RWPE2 (cell line): Measurements from ENCODE around the gene ZNF331.

ENCODE experiments used
- ATAC-seq: fragments of 200-7000 bp; cut with Tn5 transposase; 3 replicates; pipeline ENCODE4 v1.9.1; 2021; ENCODE audit warnings: low read depth
- DNase-seq: peaks from one replicate; pipeline ENCODE4 v3.0.0-alpha.2; 2020; ENCODE audit warnings: low spot score
- H3K27ac ChIP-seq: fragments of 450-650 bp; 2 replicates; pipeline ENCODE4 v1.5.1; 2017; ENCODE audit warnings: mild to moderate bottlenecking; ENCODE audit not compliant: poor library complexity, severe bottlenecking
- H3K27me3 ChIP-seq: fragments of 250-450 bp; sonication (Bioruptor Pico); 2 replicates; pipeline ENCODE4 v1.5.1; 2021; ENCODE audit warnings: mild to moderate bottlenecking, moderate library complexity; ENCODE audit not compliant: insufficient read depth, poor library complexity, severe bottlenecking
- H3K36me3 ChIP-seq: fragments of 250-450 bp; sonication (Bioruptor Pico); 2 replicates; pipeline ENCODE4 v1.5.1; 2020; ENCODE audit warnings: low read depth, mild to moderate bottlenecking, moderate library complexity
- H3K4me1 ChIP-seq: fragments of 250-450 bp; sonication (Bioruptor Pico); 2 replicates; pipeline ENCODE4 v1.5.1; 2021; ENCODE audit warnings: mild to moderate bottlenecking, moderate library complexity; ENCODE audit not compliant: insufficient read depth, poor library complexity, severe bottlenecking
- H3K4me3 ChIP-seq: fragments of 250-450 bp; sonication (Bioruptor Pico); 2 replicates; pipeline ENCODE4 v1.5.1; 2021; ENCODE audit warnings: mild to moderate bottlenecking, moderate library complexity; ENCODE audit not compliant: severe bottlenecking
- H3K9me3 ChIP-seq: fragments of 250-450 bp; sonication (Bioruptor Pico); 2 replicates; pipeline ENCODE4 v1.5.1; 2021; ENCODE audit warnings: mild to moderate bottlenecking, moderate library complexity; ENCODE audit not compliant: severe bottlenecking
- TF ChIP-seq, protein P1 (sequence below): fragments of 450-650 bp; IDR thresholded peaks from one replicate; pipeline ENCODE4 v1.5.1; 2017; ENCODE audit warnings: mild to moderate bottlenecking, moderate library complexity; ENCODE audit not compliant: poor library complexity, severe bottlenecking

Gene ZNF331

DNA sequence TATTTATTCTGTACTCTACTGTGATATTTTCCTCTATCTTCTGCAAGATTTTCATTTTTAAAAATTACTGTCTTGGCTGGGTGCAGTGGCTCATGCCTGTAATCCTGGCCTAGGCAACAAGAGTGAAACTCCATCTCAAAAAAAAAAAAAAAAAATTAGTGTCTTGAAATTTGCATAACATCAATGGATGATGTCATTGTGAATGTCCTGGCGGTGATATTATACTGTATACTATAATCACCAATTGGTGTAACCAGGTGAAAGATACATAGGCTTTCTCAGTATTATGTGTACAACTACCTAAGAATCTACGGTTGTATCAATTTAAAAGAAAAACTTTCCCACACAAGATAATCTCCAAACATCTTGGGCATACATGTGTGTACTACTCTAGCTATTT, 15.2 kb downstream of the ZNF331 start:
- TF ChIP-seq, protein P1, sequence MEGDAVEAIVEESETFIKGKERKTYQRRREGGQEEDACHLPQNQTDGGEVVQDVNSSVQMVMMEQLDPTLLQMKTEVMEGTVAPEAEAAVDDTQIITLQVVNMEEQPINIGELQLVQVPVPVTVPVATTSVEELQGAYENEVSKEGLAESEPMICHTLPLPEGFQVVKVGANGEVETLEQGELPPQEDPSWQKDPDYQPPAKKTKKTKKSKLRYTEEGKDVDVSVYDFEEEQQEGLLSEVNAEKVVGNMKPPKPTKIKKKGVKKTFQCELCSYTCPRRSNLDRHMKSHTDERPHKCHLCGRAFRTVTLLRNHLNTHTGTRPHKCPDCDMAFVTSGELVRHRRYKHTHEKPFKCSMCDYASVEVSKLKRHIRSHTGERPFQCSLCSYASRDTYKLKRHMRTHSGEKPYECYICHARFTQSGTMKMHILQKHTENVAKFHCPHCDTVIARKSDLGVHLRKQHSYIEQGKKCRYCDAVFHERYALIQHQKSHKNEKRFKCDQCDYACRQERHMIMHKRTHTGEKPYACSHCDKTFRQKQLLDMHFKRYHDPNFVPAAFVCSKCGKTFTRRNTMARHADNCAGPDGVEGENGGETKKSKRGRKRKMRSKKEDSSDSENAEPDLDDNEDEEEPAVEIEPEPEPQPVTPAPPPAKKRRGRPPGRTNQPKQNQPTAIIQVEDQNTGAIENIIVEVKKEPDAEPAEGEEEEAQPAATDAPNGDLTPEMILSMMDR, result no peak
- Histone ChIP-seq H3K27ac (no peak overlapping the region), H3K4me1 (peaks cover 10% of the 10 kb centered on the region), H3K4me3 (no peak overlapping the region), H3K9me3 (no peaks in the 10 kb centered on the region), H3K36me3 (0 out of 2 replicates have a peak, but pooled peaks cover 11% of the 10 kb centered on the region), H3K27me3 (no peaks in the 10 kb centered on the region)
- DNase-seq (no peak), ATAC-seq (no peak)

DNA sequence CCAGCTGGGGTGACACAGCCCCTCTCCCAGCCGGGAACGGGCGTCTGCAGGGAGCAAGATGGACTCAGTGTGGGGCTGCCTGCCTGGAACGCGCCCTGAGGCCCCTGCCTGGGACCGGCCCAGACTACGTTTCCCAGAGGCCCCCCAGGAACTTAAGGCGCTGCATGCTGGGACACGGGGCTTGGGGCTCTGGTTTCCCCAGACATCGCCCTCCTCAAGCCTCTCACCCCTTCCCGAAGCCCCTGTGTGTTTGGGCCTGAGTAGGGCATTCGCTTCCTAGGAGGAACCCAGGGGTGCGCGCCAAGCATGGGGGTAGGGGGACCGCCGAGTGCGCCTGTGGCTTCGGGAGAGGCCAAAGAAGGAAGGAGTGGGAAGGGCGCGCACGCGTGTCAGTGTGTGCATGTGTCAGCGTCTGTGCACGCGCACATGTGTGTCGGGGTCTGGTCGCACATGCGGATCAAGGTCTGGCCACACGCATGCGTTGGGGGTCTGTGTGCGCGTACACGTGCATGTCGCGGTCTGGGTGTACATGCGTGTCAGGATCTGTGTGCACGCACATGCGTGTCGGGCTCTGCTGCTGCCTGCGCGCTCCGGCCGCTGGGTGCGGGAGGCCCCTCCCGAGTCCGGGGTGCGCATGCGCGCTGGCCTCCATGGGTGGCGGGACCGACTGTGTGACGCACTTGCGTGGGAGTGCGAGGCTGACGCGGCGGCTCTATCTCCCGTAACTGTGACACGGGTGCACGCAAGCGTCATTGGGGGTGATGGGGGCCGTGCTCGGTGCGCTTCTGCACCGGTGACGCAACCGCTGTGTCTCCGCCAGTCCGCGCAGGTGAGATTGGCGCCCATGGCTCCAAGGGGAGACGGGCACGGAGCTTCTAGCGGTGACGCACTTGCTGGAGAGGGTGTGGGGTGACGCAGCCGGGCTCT, 16.2 kb downstream of the ZNF331 start:
- Histone ChIP-seq H3K27me3 (no peaks in the 10 kb centered on the region), H3K27ac (no peak overlapping the region), H3K9me3 (no peaks in the 10 kb centered on the region), H3K4me1 (peaks cover 9% of the 10 kb centered on the region), H3K36me3 (peaks cover 11% of the 10 kb centered on the region; the same call in 1 of the 2 replicates), H3K4me3 (peak overlapping the region; percentile 48)
- TF ChIP-seq, protein P1, result no peak
- DNase-seq, result peak; percentile 80
- ATAC-seq, result peak; percentile 72

DNA sequence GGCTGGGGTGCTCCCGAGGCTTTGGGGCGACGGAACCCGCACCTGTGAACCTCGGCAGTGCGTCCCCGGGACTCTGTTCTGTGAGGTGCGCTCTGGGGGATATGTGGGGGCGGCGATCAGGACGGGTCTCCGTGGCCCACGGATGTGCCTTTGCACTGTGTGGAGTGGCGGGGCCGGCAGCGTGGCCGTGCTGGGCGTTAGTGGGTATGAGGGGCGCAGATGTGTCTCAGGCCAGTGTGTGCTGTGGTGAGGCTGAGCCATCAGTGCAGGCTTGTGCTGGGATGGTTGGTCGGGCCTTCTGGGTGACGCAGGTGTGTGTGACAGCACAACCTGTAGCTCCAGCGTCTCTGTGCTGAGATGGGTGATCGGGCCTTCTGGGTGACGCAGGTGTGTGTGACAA, 16.9 kb downstream of the ZNF331 start:
- H3K27ac ChIP-seq, result no peak overlapping the region
- no peaks in the 10 kb centered on the region for H3K27me3 ChIP-seq
- TF ChIP-seq, protein P1, result no peak
- H3K9me3 ChIP-seq, result no peaks in the 10 kb centered on the region
- H3K36me3 ChIP-seq, result peaks cover 18% of the 10 kb centered on the region
- ATAC-seq (peak; percentile 11; the same call in 1 of the 3 replicates), DNase-seq (no peak)
- peak overlapping the region; percentile 48 for H3K4me3 ChIP-seq
- H3K4me1 ChIP-seq, result peaks cover 5% of the 10 kb centered on the region

DNA sequence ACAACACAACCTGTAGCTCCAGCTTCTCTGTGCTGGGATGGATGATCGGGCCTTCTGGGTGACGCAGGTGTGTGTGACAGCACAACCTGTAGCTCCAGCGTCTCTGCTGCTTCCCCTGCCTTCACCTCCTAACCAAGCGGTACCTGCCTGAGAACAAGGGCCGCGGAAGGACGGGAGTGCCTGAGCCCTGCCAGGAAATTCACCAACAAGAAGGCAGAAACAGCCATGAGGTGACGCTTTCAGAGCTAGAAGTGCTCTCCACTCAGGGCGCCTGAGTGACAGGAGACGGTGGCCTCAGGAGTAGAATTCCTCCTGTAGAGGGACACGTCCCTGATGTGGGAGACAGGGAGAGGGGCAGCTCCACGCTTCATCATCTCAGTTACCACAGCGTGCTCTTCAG, 17.4 kb downstream of the ZNF331 start:
- Histone ChIP-seq H3K27ac (no peak overlapping the region), H3K27me3 (no peaks in the 10 kb centered on the region), H3K9me3 (no peaks in the 10 kb centered on the region), H3K4me3 (no peak overlapping the region), H3K36me3 (peaks cover 23% of the 10 kb centered on the region), H3K4me1 (no peaks in the 10 kb centered on the region)
- TF ChIP-seq, protein P1, result no peak
- ATAC-seq (no peak), DNase-seq (no peak)

DNA sequence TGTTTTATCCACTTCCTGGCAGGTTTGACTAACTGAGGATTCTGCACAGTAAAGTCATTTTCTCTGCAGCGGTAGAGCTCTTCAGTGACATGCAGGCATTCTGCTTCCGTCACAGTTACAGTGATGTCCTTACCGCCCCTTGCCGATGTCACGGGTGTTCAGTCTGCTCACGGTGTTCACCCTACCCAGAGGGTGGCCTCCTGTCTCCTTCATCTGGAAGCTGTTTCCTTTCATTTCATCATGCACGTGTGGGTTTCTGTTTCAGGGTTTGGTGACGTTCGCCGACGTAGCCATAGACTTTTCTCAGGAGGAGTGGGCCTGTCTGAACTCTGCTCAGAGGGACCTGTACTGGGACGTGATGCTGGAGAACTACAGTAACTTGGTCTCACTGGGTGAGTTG, 33.4 kb downstream of the ZNF331 start:
- TF ChIP-seq, protein P1, result no peak
- no peak for ATAC-seq
- Histone ChIP-seq H3K27me3 (no peaks in the 10 kb centered on the region), H3K9me3 (no peaks in the 10 kb centered on the region), H3K27ac (no peak overlapping the region), H3K4me1 (no peaks in the 10 kb centered on the region), H3K4me3 (no peak overlapping the region), H3K36me3 (peaks cover 46% of the 10 kb centered on the region)
- no peak for DNase-seq
